ENCODE results near the gene CNTFR. TPM values are rescaled to one million over a fixed set of nuclear protein-coding genes. Genes with fewer than 3 reads are reported as not detected.
A peak's percentile ranks its signal among the peaks of the same experiment; 100 is the strongest.

Gene CNTFR
- total RNA-seq, 1 donor = not detected

DNA sequence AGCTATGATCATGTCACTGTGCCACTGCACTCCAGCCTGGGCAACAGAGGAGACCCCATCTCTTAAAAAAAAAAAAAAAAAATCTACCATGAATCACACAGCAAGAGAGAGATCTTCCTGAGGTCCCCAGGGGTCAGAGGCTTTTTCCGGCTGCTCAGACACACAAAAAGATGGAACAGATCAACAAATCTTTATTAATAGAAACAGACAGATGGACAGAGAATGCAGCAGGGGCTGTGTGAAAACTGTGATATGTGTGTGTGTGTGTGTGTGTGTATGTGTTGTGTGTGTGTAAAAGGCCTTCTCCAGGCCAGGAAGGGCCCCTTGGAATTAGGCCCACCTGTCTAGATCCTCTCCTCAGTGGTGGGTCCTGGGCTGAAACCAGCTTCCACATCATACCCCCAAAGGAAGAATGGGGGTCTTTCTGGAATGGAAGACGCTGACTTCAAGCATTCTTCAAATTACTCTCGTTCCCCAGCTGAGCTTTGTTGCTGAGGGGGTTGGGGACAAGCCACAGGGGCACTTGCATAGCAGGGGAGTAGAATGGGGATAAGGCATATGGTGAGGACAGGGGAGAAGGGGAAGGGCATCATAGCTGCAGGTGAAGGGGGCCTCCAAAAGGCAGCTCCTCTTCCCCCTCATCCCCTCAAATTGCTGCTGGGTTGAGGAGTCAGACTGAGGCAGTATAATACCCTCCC is 45.2 kb upstream of the CNTFR start:
- TF ChIP-seq, protein P1, sequence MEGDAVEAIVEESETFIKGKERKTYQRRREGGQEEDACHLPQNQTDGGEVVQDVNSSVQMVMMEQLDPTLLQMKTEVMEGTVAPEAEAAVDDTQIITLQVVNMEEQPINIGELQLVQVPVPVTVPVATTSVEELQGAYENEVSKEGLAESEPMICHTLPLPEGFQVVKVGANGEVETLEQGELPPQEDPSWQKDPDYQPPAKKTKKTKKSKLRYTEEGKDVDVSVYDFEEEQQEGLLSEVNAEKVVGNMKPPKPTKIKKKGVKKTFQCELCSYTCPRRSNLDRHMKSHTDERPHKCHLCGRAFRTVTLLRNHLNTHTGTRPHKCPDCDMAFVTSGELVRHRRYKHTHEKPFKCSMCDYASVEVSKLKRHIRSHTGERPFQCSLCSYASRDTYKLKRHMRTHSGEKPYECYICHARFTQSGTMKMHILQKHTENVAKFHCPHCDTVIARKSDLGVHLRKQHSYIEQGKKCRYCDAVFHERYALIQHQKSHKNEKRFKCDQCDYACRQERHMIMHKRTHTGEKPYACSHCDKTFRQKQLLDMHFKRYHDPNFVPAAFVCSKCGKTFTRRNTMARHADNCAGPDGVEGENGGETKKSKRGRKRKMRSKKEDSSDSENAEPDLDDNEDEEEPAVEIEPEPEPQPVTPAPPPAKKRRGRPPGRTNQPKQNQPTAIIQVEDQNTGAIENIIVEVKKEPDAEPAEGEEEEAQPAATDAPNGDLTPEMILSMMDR (IDR thresholded peaks at IDR 0.05; ENCODE audit: insufficient read depth, low read depth, low read length) = no peak
- no peak overlapping the region for H3K4me3 ChIP-seq (ENCODE audit: low read depth, low read length)
- DNase-seq (ENCODE audit: low read depth) = no peak

DNA sequence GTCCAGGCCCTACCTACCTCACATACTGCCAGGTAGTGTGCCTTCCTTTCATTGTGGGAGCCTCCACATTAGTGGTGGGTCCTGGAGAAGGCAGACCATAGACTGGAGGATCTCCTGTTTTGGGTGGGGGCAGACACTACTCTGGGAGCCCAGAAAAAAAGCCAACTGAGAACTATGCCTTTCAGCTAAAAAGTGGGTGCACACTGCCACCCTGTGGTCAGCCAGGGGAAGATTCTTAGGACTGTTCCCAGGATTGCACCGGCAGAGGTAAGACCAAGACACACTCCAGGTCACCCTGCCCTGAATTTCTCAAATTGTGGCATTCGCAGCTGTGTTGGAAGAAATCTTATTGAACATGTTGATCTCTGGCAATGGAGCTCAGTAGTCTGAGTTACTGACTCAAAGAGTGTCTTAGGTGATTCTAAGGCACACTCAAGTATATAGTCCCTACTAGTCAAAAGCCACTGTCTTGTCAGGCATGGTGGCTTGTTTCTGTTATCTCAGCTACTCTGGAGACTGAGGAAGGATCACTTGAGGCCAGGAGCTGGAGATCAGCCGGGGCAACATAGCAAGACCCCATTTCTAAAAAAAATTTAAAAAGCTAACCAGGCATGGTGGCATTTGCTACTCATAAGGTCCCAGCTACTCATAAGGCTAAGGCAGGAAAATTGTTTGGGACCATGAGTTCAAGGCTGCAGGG is 44.5 kb upstream of the CNTFR start:
- no peak overlapping the region for H3K4me3 ChIP-seq (ENCODE audit: low read depth, low read length)
- TF ChIP-seq, protein P1 (IDR thresholded peaks at IDR 0.05; ENCODE audit: insufficient read depth, low read depth, low read length) = peak; percentile 88
- peak; percentile 64 for DNase-seq (ENCODE audit: low read depth)

DNA sequence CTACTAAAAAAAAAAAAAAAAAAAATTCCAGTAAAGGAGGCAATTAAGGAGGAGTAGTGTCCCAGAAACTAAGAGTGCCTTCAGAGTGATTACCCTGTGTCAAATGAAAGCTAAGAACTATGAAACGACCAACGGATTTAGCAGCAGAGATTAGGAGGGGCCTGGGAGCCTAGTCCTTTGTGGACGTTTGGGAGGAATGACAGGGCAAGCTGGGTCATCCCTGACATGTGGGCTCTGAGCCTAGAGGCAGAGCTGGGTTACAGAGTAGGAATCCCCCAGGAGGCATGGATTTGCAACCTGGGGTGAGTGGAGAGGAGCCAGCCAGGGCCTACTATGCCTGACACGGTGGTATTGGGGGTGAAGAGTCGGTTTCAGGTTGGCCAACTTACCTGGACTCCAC is 43.6 kb upstream of the CNTFR start:
- no peak overlapping the region for H3K4me3 ChIP-seq (ENCODE audit: low read depth, low read length)
- DNase-seq (ENCODE audit: low read depth) = no peak
- TF ChIP-seq, protein P1 (IDR thresholded peaks at IDR 0.05; ENCODE audit: insufficient read depth, low read depth, low read length) = no peak

DNA sequence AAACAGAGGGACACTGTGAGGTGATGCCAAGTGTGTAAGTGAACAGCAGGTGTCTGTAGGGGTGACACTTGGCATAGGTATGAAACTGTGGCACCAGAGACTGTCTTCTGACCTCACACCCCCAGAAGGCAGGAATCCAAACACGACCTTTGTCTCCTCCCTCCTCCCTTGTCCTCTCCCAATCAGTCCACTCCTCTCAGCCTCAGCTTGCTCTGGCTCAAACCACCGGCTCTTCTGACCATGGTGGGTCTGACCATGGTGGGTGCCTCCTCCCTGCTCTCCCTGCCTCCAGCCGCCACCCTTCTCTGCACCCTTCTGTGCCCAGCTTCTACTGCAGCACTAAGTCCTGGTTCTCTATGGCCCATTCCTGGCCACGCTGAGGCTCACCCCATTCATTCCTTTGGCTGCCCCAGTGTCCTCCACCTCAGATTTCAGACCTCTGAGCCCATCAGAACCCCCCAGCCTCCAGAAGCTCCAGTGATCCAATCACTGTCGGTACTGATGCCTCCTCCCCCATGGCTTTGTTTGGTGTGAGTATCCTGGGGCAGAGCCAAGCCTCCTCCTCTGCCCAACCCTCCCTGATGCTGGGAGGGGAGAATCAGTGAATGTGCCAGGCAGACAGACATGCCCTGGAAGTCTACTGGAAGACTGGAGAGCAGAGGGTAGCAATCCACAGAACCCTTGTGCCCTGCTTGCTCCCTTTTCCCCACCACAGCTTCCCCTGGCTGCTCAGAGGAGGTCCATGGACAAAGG is 41.1 kb upstream of the CNTFR start:
- TF ChIP-seq, protein P1 (IDR thresholded peaks at IDR 0.05; ENCODE audit: insufficient read depth, low read depth, low read length) = no peak
- H3K4me3 ChIP-seq (ENCODE audit: low read depth, low read length) = no peak overlapping the region
- DNase-seq (ENCODE audit: low read depth) = no peak

DNA sequence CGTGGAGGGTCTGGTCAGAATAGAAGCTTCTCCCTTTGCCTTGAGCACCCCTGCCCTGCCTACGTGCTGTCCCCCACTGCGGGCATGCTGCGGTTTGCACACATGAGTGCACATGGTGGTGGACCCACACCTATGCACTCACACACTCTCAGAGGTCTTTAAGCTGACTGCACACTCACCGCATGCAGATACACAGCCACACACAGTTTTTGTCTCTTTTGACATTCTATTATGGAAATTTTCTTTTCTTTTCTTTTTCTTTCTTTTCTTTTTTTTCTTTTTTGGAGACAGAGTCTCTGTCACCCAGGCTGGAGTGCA is 39.9 kb upstream of the CNTFR start:
- no peak overlapping the region for H3K4me3 ChIP-seq (ENCODE audit: low read depth, low read length)
- TF ChIP-seq, protein P1 (IDR thresholded peaks at IDR 0.05; ENCODE audit: insufficient read depth, low read depth, low read length) = no peak
- DNase-seq (ENCODE audit: low read depth) = no peak

DNA sequence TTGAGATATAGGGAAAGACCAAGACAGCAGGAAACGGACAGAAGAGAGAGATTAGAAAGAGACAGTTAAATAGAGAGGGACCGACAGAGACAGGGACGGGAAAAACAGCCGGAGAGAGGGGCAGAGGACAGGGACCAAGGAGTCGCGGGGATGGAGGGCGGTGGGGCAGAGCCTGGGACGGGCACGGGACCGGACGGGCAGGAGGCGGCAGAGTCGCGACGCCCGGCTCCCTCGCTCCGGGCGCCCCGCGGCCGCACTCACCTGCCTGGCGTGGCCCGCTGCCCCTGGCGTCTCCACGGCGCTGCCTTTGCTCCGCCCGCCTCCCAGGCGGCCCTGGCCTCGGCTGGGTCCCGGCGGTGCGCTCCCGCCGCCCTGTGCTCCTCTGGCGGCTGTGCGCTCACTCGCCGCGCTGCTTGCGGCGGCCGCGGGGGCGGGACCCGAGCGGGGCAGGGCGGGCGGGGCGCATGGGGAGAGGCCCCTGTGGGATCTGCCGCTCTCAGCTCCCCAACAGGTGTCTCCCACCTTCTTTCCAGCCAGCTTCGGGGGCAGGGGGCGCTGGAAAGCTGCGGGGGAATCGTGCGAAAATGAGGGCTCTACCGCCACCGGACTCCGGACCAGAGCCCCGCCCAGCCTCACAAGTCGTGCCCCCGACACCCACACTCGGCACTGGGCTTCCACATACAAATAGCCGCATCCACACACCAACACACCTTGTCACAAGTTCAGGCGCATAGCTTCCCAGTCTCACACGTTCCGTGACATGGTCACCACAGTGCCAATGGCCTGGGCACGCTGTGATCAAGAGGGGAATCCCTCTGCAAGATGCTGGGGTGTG is 39.3 kb upstream of the CNTFR start, which contains the start of gene ARID3C:
Gene ARID3C, minus strand, starts transcription at position 411 of the 835 bp plus-strand sequence. CDS start 1,052 bp downstream, outside the sequence.
- peak within 1 kb of the TSS; percentile 45 for H3K4me3 ChIP-seq (ENCODE audit: low read depth, low read length)
- DNase-seq (ENCODE audit: low read depth) = no peak
- TF ChIP-seq, protein P1 (IDR thresholded peaks at IDR 0.05; ENCODE audit: insufficient read depth, low read depth, low read length) = no peak

Measured in fibroblast of villous mesenchyme (primary cell).